Ureter (tissue), 1 donor: ENCODE results near the gene PRG3. TPM values are rescaled to one million over a fixed set of nuclear protein-coding genes. Genes with fewer than 3 reads are reported as not detected.
A peak's percentile ranks its signal among the peaks of the same experiment; 100 is the strongest.
"Not testable (repeated sequence)": the region's sequence is repeated elsewhere in the genome, so short reads cannot be mapped to it uniquely, and the experiment has no call there.

Source experiments
- DNase-seq: peaks from one replicate; pipeline ENCODE4 v3.0.0-alpha.2; 2020; ENCODE audit warnings: low spot score
- total RNA-seq: library from RNA; stranded (reverse); gene quantifications from one replicate; pipeline ENCODE4 v1.2.4, GENCODE V29; 2023
- donor health status: DM: yes; HTN: yes; CAD: no.

The PRG3 gene
- total RNA-seq, 1 donor from 2014 or later, result not detected

DNA sequence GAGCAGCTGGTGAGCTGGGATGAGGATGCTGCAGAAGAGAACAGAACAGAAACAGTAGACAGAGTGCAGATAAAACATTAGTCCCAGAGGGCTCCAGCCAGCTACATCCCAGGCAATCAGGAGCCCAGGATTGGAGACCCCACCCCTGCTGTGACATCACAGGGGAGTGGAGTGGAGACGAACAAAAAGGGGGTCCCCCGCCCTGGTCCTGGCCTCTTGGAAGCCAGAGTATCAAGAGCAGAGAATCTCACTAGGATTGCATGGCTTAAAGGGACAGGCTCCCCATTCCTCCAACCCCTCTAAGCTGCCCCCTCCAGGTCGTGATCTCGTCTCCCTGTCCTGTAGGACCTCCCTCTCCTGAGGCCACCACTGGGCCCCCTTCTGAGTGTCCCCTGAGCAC is 42.8 kb downstream of the PRG3 start, which contains the start of gene P2RX3:
TSS of gene P2RX3 (plus strand) at position 211 of the 400 bp plus-strand sequence. CDS start 199 bp downstream, outside the sequence.
- DNase-seq, result no peak

DNA sequence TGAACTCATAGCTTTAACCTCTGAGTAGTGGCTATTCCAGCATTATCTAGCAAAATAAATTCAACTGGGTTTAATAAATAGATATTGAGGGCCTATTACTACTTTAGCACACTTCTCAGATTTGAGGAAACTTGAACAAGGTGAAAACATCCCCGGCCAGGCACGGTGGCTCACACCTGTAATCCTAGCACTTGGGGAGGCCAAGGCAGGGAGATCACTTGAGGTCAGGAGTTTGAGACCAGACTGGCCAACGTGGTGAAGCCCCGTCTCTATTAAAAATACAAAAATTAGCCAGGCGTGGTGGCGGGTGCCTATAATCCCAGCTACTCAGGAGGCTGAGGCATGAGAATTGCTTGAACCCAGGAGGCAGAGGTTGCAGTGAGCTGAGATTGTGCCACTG is 44.1 kb downstream of the PRG3 start:
- DNase-seq, result not testable (repeated sequence)

DNA sequence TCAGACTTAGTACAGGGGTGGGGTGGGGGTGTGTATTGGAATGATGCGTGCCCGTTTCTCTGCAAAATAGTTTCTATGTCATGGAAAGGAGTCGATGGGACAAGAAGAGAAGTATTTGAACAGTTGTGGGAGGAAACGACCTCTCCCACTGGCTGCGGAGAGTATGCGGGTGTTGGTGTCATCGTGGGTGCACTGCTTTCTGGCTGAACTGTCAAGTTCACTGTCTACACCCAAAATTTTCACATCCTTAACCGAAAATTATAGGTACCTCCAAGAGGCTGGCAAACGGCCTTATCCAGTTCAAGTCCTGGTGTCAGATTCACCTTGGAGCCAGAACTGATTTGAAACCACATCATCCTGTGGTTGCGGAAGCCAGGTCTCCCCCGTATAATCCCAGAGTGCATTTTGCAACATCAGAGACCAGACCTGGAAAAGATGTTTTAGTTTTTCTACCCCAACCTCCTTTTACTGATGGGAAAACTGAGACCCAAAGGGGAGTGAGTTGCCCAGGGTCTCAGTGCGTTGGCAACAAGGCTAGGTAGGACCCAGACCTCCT is 44.8 kb downstream of the PRG3 start:
- DNase-seq, result no peak

DNA sequence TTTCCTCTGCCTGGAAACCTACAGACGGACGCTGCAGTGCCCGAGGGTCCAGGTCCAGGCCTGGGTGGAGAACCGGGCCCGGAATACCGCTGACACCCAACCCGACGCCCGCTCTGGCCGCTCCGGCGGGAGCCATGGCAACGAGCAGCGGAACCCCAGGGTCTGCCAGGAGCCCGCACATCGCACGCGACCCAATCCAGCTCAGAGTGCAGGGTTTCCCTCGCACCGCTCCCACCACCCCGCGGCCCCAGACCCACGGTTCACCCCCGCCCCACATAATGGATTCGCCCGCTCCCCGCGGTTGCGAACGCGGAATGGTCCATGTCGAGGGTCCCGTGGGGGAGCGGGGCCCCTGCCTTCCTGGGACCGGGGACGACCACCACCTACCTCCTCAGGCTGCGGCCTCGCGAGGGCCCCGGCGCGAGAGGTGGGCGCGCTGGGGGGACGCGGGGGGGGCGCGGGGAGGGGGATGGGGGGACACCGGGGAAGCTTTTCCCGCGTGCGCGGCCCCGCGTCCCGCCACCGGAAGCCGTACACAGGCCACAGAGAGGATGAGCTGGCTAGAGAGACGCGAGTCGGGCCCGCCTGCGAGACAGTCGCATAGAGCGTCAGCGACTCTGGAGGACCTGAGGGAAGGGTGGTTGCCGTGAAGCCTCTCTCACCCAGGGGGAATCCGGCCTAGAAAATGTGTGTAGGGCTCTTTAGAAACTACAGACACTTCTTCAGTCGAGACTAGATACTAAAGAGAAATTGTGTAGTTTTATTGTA is 45.4 kb downstream of the PRG3 start, which contains the start of gene SSRP1:
TSS of gene SSRP1 (minus strand) at position 550 of the 768 bp plus-strand sequence. CDS start 771 bp downstream, outside the sequence.
- peak; percentile 88 for DNase-seq

DNA sequence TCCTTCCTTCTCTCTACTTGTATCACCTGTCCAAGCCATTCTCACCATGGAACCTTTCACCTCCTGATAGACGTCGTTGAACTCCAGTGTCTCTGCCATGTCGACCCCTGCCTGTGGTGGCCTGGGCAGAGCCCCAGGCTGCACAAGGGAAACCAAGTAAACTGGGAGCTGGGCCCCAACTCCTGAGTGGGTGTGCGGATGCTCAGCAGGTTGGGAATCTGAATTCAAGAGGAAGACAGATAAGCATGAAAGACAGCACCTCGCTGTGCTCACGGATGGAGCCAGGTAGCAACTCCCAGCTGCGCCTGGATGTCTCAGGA is 46.0 kb downstream of the PRG3 start:
- DNase-seq, result no peak

DNA sequence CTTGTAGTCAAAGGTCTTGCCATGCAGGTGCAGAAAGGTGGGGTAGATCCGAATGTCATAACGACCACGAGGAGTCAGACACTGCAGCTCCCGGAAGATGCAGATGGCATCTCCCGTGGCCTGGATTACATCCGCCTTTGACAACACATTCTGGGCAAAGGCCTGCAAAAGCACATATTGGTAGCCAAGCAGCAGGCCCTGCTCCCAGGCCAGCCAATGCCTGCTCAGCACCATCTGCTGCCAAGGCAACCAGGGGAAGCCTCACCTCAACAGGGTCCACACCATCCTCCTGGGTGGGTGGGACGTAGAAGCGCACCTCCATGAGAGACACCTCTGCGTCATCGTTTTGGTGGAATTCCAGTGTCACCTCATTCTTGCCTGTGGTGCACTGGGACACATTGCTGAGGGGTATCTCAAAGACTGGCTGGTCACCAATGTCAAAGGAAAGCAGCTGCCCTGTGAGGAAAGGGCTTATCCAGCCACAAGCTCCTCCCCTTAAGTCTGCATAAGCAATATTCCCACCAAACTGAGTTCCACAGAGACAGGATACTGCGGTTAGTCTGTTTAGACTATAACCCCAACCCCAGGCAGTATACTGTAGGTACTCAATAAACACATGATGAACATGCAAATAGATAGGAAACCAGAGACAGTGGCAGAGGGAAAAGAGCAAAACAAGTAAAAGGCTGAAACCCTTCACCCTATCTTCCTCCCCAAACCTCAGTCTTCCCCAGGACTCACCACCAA is 48.1 kb downstream of the PRG3 start:
- no peak for DNase-seq

DNA sequence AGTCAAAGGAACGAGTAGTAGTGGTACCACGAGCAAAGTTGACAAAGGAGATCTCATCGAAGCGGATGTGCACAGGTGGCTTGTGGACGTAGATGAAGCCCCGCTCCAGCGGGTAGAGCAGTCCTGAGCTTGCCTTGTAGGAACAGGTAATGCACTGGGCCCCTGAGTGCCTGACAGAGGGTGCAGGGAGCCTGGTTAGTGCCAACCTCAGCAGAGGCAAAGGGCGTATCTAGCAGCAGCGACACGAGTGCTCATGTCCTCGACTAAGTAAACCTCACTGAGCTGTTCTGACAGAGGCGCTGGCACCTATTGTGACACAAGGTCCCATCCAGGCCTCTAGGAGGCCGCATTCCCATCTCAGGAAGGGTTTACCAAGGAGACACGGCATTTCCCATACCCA is 49.2 kb downstream of the PRG3 start:
- no peak for DNase-seq

DNA sequence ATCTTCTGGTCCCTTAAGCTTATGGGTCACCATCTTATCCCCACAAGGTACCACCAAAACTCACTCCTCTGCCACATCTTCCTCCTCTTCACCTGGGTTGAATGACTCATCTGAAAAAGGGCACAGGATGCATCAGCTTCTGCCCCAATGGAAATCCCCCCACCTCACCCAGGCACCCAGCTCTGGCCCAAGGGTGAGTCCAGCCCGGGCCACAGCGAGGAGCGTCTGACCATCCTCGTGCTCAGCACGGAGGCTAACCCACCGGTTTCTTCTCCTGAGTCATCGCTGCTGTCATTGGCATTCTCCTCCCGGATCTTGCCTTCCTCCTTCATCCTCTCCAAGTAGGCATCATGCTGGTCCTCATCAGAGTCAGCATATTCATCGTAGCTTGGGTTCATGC is 50.9 kb downstream of the PRG3 start:
- DNase-seq, result no peak

DNA sequence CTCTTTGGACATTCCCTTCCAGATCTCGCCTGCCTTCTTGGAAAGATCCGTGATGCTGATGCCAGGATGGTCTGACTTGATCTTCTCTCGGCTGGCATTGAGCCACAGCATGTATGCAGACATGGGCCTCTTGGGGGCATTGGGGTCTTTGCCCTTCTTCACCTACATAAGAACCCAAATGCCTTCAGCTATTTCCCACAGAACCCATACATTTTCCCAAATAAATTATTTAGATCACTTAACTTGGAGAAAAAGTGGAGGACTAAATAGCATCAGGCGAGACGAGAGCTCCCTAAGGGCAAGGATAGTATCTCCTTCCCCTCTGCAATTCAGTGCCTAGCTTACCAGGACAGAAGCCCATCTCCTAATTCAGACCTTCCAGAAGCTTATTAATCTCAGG is 53.2 kb downstream of the PRG3 start:
- DNase-seq, result no peak

Other genes starting within 250 kb of the PRG3 start
- gene LRRC55, start 199.2 kb downstream of the PRG3 start, total RNA-seq, result not detected
- gene APLNR, start 143.9 kb downstream of the PRG3 start, total RNA-seq, result 4.7 TPM
- gene TNKS1BP1, start 56.2 kb downstream of the PRG3 start, total RNA-seq, result 338 TPM
- 103 TPM for gene SSRP1, start 45.3 kb downstream of the PRG3 start, total RNA-seq
- 0.99 TPM for gene P2RX3, start 42.8 kb downstream of the PRG3 start, total RNA-seq
- 0.55 TPM for gene PRG2, start 9.5 kb upstream of the PRG3 start, total RNA-seq
- 27.2 TPM for gene SLC43A3, start 46.0 kb upstream of the PRG3 start, total RNA-seq
- gene RTN4RL2, start 79.4 kb upstream of the PRG3 start, total RNA-seq, result 1.5 TPM
- 10.4 TPM for gene SLC43A1, start 134.6 kb upstream of the PRG3 start, total RNA-seq
- gene TIMM10, start 149.6 kb upstream of the PRG3 start, total RNA-seq, result 50.5 TPM
- not detected for gene SMTNL1, start 156.4 kb upstream of the PRG3 start, total RNA-seq
- gene UBE2L6, start 186.5 kb upstream of the PRG3 start, total RNA-seq, result 83.1 TPM
- gene SERPING1, start 216.5 kb upstream of the PRG3 start, total RNA-seq, result 302 TPM